Kidney glomerular epithelial cell (primary cell): ENCODE measurements around the gene DDRGK1.
"Not testable (repeated sequence)": the region's sequence is repeated elsewhere in the genome, so short reads cannot be mapped to it uniquely, and the experiment has no call there.

Experiments used
- DNase-seq: peaks from one replicate; lab custom pipeline; 2025; lab: John Stamatoyannopoulos, UW

The DDRGK1 gene

DNA sequence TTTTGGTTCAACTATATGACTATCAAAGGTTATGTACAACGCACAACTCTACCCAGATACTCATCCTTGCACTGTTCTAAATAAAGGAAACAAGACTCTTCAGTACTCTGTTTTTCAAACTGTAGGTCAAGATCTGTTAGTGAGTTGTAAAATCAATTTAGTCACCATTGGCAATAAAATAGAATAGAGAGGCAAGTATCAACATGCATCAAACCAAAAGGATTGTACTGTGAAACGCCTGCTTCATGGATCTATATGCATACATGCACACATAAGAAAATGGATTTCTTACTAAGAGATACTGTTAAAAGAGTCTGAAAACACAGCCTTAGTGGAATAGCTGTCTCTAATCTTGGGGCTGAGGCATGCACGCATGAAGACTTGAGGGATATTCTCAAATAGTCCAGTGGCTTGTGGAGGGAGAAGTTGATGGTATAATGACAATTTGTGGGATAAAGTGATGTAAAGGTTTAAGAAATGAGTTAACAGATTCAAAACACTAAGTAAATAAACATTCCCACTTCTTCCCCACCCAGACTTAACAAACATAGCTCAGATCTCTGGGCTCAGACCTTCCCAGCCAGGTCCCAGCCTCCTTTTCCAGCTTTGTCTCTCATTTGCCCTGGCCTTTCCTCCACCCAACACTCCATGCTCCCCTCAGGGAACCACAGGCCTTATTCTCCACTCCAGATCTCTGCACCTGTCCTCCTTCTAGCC is 20.4 kb downstream of the DDRGK1 start:
- no peak for DNase-seq

DNA sequence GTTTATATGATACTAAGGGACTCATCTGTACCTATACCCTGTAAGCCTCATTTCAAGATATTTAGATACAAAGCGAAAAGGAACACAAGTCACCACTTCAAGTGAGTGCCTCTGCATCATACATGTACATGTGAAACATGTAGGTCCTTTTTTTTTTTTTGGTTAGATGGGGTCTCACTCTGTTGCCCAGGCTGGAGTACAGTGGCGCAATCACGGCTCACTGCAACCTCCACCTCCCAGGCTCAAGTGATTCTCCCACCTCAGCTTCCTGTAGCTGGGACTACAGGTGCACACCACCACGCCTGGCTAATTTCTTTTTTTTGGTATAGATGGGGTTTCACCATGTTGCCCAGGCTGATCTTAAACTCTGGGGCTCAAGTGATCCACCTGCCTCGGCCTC is 22.1 kb downstream of the DDRGK1 start:
- DNase-seq, result not testable (repeated sequence)

DNA sequence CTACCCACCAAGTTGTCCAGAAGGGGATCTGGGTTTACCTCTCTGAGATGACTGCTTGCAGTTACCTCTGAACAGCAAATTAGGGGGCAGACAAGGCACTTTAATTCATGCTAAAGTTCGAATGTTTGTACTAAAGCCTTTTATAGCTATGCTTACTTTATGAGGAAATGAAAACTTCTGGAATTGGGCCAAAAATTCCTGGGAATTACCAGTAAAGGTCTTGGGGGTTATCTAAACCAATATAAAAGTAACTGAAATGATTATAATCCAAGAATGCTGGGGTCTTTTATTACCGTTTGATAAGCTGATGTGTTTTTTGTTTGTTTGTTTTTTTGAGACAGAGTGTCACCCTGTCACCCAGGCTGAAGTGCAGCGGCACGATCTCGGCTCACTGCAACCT is 23.2 kb downstream of the DDRGK1 start:
- DNase-seq, result no peak

DNA sequence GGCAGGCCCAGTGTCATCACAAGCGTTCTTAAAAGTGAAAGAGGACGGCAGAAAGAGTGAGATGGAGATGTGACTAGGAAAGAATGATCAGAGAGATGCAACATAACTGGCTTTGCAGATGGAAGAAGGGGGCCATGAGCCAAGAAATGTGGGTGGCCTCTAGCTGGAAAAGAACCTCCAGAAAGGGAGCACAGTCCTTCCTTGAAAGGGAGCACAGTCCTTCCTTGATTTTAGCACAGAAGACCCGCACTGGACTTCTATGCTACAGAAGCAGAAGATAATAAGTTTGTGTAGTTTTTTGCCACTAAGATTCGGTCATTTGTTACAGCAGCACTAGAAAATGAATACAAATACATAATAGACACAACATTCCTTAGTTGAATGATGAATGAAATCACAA is 24.2 kb downstream of the DDRGK1 start:
- DNase-seq, result no peak

DNA sequence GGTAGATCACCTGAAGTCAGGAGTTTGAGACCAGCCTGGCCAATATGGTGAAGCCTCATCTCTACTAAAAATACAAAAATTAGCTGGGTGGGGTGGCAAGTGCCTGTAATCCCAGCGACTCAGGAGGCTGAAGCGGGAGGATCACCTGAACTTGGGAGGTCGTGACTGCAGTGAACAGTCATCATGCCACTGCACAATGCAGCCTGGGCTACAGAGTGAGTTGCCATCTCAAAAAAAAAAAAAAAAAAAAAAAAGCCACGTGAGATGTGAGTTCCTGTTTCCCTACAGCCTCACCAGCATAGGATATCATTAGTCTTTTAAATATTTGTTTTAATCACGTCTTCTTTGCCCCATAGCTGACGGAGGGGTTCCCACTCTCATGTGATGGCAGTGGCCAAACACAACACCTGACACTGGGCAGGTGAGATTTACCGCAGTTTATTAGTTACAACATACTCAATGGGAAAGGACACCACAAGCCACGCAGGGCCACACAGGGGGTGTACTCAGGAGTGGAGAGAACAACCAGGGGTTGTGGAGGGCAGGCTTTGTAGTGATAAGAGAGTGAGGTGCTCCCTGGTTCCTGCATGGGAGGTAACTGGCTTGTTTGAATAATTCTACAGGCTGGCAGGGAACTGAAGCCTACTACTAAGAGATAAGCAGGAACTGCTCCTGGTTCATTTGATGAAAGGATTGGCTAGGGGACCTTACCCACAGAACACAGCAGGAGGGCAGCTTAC is 26.6 kb downstream of the DDRGK1 start:
- no peak for DNase-seq

DNA sequence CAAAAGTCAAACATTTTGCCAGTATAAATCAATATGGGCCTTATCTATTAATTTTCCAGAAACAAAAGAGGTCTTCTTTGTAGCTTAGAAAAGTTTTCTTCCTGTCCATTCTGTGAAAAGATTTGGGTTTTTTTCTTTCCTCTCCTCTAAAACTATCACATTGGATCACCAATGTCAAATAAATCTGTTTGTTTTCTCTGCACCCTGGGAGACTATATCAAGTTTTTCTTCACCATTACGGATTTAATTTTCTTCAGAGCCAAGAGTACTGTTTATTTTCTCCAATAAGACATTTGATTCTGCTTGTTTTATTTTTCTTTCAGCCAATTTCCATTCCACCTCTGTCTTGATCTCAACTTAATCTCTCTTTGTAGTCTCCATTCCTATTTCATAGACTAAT is 29.2 kb downstream of the DDRGK1 start:
- DNase-seq, result no peak

DNA sequence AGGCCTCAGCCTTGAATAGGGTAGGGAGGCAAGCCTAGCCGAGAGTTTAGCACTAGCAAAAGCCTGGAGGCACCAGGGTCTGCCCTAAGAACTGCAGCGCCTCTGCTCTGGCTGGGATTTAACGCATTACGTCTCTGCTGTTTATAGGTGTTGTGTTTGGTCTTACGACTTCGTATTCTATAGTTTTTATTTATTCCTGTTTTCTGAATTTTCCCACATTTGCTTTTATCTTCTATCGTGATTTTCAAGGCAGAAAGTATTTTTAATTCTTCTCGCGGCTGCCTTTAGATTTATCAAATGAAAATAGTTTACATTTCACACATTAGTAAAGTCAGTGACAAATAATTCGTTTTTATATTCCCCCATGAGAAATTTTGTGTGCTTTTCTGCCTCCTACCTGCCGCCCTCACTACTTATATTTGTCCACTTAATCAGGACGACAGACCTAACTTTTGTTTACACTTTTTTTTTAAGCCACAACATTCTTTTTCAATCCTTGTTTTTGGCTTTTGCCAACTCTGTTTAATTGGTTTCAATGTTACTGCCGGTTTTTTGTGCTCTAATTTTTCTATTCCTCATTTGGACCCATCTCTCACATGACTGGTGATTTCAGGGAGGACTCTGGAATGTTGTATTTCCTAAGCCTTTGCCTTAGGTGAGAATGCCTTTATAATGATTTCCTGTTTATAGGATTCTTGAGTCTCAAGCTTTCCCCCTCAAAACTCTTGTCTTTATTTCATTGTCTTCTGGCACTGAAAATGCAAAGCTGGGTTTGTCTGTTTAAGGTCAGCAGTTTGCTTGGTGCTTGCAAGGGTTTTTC is 29.8 kb downstream of the DDRGK1 start:
- no peak for DNase-seq

DNA sequence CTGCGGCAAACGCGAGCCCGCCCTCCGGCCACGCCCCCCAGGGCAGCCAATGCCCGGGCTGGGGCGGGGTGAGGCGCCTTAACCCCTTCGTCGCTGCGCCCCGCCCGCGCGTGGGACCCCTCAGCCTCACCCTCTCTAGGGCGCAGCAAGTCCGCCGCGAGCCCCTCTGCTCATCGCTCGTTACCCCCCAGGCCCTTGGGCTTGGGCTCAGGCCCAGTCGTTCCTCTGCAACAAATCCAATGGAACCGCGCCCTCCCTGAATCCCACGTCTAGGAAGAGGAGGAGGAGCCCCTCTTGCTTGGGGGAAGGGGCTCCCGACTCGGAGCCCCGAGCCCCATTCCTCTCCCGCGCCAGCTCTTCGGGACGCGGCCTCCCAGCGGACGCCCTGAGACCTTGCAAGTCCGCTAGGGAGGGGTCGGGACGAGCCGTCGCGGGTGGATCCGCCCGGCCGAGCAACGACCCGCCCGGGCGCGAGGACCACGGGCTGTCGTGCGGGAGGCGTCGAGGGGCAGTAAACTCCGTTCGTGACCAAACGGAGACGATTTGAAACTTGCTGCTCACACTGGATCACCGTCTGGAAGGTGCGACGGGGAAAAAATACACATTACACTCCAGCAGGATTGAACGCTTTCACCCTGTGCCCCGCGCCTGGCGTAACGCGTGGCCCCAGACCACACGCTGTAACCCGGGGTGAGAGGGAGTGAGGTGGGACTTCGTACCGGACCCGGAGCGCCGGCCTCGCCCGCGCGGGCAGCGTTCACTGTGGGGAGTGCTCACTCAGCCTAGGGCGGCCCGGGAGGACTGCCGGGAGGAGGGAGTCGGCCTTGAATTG is 30.7 kb downstream of the DDRGK1 start:
- DNase-seq, result peak; percentile 66

DNA sequence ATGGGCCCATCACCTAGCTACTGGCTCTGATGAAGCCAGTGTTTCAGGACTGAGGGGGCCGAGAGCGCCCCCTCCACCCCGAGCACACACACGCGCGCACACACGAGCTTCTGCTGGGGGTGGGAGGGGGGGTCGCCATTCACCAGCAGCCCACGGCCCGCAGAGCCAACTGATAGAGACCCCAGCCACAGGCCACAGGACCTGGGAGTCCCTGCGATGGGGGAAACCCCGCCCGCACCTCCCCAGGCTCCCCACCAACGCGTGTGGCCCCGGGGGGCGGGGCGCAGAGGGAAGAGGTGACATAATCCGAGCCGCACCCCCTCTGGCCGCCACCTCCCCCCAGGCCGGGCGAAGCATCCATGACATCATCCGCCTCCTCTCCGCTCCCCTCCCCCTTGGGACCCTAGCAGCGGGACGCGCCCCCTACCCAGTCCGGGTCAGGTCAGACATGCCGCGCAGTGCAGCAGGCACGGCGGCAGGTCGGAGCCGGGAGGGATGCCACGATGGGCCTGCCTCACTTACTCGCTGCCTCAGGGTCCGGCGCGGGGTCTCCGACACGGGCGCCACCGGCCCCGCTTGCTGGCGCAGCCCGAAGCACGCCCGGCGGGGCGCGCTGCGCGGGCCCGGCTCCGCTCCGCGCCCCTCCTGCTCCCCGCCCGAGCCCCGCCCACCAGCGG is 31.4 kb downstream of the DDRGK1 start, which contains the start of gene LZTS3:
Gene LZTS3 (minus strand): TSS at position 617 of the 677 bp plus-strand sequence. CDS start 6,386 bp downstream, outside the sequence.
- no peak for DNase-seq

DNA sequence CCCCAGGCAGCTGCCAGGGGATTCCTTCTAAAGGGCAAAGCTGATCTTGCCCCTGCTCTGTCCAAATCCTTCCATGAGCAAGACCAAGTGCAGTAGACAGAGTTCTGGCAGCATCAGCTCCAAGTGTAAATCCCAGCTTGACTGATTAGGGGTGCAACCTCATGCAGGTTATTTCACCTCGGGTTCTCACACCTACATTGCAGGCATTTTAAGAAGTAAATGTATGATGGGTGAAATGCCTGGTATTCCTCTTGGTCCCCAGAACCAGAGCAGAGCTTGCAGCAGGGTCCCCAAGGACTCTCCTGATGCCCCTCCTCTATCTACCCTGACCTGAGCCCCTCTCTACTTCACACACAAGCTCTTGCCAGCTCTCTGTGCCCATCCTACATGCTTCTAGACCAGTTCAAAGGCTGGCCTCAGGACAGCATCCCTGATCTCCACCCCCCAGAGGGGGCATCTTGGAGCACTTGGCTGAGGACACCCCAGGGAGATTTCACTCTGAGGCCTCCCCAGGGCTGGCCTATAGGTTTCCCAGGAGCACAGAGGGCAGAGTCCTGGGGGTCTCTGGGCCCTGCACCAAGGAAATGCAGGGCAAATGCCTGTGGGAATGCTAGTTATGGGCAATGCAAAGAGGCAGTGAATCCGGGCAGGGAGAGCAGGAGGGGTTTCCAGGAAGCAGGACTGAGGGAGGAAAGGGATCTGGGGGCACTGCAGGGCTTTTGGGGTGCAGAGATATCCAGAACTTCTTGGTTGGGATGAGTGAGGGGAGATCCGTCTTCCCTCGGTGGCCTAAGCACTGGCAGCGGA is 32.2 kb downstream of the DDRGK1 start:
- DNase-seq, result no peak

DNA sequence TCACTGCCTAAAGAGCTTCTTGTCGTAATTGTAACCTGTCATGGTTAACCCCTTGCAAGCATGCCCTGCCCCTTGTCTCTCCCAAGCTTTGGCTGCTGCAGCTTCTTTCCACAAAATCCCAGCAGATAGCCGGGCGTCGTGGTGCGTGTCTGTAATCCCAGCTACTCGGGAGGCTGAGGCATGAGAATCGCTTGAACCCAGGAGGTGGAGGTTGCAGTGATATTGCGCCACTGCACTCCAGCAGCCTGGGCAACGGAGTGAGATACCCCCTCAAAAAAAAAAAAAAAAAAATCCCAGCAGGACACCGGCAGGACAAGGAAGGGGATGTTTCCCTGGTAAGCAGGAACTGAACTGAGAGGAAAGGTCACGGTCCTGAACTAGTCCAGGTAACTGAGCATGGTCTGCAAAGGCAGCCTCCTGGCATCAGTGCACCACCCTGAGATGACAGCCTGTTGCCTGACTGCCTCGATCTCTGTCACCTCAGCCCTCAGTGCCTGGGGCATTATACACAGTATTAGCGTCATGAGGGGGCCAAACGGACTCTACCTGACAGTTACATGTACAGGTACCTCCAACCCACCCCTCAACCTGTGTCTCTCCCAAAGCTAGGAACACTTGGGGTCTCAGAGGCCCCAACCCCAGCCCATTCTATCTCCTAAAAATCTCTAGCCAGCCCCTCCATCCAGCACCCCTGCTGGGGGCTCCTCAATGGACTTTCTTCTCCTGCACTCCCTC is 32.9 kb downstream of the DDRGK1 start:
- no peak for DNase-seq

DNA sequence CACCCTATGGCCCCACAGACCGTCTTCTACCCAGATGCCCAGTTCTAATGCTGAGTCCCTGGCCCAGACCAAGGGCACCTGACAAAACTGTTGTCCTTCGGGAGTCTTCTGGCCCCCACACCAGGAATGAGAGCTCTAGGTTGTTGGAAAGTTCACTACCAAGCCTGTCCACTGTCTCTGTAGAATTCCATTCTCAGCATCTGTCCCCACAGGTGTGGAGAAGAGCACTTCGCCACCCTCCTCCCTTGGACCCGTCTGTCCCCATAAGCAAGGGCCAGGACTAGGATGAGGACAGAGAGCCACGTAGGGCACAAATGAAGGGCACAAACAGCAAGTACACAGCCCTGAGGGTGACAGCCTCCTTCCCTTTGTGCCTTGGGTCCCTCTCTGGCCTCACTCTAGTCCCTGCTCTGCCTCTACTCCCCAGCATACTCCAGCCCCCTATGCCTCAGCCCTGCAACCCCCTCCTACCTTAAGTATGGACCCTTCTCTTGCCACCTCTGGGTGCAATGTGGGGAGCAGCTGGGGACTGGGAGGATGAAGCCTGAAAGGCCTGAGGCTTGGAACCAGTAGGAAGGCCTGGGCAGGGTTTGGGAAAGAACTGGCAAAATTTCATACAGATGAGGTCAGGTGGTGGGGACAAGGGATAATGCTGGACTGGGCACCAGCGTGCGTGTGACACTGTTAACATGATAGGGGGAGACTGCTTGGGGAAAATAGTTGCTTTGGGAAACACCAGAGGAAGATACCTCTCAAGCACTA is 35.5 kb downstream of the DDRGK1 start:
- DNase-seq, result no peak

DNA sequence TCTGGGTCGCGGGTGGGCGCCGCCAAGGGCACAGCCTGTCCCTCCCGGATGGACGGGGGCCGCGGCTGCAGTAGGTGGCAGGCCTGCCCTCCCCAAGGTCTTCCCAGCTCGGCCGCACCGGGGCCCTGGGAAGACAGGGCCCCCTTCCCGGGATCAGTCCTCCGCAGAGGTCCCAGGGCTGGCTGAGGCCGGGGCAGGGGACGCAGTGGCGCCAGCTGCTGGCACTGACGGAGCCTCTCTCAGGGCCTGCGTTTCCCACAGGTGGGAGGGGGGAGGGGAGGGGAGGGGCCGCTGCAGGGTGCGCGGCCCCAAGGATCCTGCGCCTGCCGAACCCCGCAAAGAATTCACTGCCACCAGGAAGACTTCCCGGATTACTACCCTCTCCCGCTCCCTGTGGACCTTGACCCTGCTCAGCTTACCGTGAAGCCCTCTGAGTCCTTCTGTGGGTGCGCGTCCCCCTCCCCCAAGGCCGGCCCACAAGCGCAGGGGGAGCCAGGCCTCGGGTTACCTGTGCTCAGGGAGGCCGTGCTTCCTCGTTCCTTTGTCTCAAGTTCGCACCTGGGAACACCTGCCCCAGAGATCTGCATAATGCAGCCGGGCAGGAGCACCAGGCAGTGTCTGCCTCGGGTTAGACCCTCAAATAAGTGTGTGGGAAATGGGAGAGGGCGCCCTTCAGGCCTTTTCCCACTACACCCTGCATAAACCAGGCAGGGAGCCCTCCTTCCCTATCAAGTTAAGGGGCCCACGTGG is 36.2 kb downstream of the DDRGK1 start:
- no peak for DNase-seq

DNA sequence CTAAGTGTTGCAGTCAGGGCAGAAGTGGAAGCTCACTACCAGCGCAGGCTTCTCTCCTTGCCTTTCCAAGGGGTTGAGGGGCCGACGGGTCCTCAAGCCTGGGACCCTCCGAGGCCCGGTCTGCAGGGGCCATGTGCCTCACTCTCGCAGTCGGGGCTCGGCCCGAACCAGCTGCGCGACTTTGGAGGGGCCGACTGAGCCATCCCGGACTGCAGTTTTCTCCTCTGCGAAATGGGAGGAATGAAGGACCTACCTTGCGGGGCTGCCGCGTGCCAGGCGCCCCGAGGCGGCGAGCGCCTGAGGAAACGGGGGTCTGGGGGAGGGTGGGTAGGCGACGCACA is 36.8 kb downstream of the DDRGK1 start:
- DNase-seq, result no peak

DNA sequence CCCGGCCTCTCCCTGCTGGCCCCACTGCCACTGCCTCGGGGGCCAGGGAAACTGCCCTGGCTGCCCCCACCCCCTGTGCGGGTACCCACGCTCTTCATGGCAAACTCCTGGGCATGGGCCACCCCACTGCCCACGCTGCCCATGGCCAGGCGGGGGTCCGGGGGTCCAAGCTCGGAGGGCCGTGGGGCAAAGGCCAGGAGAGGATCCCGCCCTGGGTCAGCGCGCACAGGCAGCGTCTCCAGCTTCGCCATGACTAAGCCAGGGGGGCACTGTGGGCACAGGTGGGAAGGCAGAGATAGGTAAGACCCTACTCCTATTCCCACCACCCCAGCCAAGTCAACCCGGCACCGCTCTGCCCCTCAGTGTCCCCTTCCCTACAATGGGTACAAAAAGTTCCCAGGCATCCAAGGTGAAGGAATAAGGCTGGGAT is 37.6 kb downstream of the DDRGK1 start:
- no peak for DNase-seq

DNA sequence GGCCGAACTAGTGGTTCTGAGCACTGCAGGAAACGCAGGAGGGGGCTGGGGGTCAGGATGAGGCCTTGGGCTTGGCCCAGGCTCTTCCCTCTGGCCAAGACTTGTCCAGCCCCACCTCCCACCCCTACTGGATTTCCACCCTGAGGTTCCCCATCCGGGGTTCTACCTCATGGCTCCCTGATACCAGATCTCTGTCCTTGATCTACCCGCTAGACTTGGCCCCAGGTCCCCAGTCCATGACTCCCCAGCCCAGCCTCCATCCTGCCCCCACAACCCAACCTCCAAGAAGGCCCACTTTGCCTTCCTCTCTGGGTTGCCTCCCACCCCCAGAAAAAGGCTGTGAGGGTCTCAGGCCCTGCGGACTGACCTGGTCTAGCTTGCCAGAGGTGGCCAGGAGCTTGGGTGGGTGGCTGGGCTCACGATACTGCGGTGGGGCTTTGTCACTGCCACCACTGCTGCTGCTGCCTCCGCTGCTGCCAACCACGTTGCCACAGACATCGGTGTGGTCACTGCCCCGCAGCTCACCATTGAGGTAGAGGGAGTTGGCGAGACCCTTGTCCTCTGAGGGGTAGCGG is 38.1 kb downstream of the DDRGK1 start:
- no peak for DNase-seq

DNA sequence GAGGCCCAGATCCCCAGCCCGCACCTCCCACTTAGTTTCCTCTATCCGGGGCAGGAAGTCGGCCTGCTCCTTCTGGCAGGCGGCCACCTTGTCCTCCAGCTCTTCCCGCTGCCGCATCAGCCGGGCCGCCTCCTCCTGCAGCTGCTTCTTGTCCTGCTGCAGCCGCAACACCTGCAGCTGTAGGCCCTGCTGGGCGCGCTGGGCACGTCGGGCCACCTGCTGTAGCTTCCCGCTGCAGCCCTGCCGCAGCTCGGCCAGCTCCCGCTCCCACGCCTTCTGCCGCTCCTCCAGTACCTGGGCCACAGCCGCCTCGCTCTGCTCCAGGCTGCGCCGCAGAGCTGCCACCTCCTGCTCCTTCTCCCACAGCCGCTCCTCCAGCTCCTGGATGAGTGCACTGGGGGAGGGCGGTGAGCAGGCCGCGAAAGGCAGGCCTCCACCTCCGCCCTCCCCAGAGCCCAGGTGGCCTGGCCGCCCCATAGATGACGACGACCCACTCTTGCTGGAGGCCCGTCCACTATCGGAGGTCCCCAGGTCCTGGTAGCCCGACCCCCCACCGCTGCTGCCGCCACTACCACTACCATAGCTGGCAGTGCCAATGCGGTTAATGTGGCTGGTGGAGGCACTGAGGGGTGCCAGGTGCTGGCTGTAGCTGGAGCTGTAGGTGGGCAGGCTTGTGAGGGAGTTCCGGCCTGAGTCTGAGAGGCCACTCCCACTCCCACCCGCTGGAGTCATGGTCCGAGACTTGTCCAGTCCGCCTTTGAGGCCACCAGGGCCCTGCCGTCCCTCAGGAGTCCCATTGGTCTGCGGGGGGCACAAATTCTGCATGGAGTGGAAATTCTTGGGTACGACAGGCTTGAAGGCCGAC is 38.8 kb downstream of the DDRGK1 start:
- no peak for DNase-seq
